NCI-H2196 (cell line): ENCODE data around the gene ABCD3.
"Not testable (repeated sequence)": the region's sequence is repeated elsewhere in the genome, so short reads cannot be mapped to it uniquely, and the experiment has no call there.

Experiments used
- DNase-seq: peaks from one replicate; lab custom pipeline; 2025; ENCODE audit not compliant: unreplicated experiment; lab: John Stamatoyannopoulos, UW

Gene ABCD3

DNA sequence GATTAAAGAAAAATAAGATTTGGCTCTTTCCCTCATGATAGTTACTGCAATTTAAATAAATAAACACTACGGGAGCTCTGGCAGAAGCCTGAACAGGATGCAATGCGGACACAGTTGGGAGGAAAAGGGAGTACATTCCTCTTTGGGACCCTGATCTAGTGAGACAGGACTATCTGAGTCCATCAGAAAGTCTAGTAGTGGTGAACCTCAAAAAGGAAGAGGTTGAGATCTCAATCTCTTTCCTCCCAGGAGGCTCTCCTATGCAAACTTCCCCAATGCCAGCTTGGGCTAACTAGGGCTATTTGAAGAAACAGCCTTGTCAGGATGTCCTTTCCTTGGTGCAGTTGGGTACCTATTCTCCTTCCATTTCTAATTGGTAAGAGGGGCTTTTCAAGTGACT lies 4.9 kb upstream of the ABCD3 start:
- DNase-seq, result no peak

DNA sequence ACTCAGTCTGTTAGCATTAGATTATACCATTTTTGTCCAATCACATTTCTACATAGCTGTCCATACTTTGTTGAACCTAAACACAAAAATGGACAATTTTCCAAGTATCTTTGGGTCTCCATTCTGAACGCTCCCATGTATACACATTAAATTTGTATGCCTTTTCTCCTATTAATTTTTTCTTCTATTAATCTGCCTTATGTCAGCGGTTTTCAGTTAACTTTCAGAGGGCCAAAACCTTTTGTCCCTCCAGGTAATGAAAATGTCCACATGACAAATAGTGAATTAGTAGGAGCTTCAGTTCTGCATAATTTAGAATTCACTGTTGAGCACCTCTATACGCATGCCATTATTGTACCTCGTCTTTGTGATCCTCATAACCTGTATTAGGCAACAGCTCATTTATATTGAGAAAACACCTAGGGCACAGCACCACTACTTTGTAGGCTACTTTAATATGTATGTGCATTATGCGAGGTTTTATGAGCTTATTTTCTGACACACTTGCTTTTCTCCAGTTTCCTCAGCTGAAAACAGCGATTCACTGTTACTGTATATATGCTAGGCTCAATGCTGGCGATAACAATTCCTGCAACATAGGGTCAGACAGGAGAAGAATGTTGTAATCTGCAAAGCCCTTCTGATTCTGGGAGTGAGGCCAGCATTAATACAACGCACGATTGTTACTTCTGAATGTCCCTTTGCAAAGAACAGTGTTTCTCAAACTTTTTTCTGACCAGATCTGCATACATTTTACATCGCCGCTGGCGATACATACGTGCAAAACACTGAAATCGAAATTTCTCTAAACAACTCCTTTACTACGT lies 1.1 kb upstream of the ABCD3 start:
- peak; percentile 22 for DNase-seq

- DNase-seq, result no peak
Observed at GRCh38 chr1:94417728-94417977, 536 bp upstream of the ABCD3 start.

- peak; percentile 32 for DNase-seq
Observed at GRCh38 chr1:94418664-94419655, 771 bp downstream of the ABCD3 start.

- no peak for DNase-seq
Observed at GRCh38 chr1:94422115-94422820, 4.1 kb downstream of the ABCD3 start.

DNA sequence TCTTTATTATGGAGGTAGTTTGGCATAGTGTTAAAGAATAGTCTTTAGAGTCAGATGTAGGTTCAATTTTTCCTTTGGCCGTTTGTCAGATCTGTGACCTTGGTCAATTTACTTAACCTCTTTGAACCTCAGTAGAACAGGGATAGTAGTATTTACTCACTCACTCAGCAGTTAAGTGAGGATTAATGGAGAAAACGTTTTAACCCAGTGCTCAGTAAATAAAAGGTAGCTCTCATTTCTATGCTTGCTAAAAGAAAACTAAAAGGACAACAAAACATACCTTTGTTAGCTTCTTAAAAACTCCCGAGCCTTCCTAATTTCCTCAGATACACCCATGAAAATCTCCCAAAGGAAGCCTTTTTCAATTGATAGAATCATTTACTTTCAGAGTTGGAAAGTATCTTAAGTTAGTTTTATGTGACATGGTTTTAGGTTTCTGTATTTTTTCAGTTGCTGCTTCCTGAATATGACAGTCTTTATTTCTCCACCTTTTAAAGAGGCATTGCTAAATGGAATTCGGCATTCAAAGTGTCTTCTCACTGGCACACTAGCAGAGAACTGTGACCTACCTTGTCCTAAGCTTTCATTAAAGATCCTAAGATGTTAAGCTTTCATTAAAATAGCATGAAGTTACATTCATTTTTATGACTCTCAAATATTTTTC lies 7.8 kb downstream of the ABCD3 start:
- peak; percentile 41 for DNase-seq

GRCh38 chr1:94426485-94426870 lies 8.3 kb downstream of the ABCD3 start:
- not testable (repeated sequence) for DNase-seq

- DNase-seq, result no peak
Observed at GRCh38 chr1:94428441-94428840, 10.3 kb downstream of the ABCD3 start.

DNA sequence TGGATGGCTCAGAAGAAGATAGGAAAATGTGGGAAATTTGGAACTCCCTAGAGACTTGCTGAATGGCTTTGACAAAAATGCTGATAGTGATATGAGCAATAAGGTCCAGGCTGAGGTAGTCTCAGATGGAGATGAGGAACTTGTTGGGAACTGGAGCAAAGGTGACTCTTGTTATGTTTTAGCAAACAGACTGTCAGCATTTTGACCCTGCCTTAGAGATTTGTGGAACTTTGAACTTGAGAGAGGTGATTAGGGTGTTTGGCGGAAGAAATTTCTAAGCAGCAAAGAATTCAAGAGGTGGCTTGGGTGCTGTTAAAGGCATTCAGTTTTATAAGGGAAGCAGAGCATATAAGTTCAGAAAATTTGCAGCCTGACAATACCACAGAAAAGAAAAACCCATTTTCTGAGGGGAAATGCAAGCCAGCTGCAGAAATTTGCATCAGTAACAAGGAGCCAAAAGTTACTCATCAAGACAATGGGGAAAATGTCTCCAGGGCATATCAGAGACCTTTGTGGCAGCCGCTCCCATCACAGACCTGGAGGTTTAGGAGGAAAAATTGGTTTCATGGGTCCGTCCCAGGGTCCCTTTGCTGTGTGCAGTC lies 10.8 kb downstream of the ABCD3 start:
- DNase-seq, result not testable (repeated sequence)

DNA sequence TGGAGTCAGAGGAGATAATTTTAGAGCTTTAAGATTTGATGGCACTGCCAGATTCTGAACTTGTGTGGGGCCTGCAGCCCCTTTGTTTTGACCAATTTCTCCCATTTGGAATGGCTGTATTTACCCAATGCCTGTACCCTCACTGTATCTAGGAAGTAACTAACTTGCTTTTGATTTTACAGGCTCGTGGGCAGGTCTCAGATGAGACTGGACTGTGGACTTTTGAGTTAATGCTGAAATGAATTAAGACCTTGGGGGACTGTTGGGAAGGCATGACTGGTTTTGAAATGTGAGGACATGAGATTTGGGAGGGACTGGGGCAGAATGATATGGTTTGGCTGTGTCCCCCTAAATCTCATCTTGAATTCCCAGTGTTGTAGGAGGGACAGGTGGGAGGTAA lies 11.9 kb downstream of the ABCD3 start:
- DNase-seq, result not testable (repeated sequence)

GRCh38 chr1:94433866-94434265 lies 15.7 kb downstream of the ABCD3 start:
- DNase-seq, result no peak

DNA sequence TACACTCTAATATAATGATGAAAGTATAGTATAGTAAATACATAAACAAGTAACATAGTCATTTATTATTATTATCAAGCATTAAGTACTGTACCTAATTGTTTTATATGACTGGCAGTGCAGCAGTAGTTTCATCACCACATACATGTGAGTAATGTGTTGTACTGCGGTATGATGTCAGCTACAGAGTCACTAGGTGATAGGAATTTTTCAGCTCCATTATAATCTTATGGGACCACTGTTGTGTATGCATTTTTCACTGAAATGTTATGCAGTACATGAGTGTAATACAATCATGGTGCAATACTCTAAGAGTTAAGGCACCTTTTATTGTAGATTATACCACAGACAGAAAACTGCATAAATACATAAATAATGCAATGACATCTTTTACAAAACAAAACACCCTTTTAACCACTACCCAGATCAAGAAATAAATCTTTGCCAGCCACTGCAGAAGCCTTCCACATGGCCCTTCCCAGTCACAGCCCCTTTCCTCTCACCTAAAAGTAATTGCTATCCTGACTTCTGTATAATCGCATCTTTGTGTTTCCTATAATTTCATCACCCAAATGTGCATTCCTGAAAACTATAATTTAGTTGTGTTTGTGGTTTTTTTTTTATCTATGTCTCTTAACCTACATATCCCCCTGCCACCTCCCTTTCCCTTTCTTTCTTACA lies 16.3 kb downstream of the ABCD3 start:
- no peak for DNase-seq

GRCh38 chr1:94438692-94439276 lies 20.6 kb downstream of the ABCD3 start:
- no peak for DNase-seq

- DNase-seq, result no peak
Observed at GRCh38 chr1:94440088-94440487, 21.9 kb downstream of the ABCD3 start.

DNA sequence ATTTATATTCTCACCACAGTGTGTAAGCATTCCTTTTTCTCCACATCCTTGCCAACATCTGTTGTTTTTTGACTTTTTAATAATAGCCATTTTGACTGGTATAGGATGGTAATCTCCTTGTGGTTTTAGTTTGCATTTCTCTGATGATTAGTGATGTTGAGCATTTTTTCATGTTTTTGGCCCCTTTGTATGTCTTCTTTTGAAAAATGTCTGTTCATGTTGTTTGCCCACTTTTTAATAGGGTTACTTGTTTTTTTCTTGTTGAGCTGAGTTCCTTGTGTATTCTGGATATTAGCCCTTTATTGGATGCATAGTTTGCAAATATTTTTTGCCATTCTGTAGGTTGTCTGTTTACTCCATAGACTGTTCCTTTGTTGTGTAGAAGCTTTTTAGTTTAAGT lies 24.9 kb downstream of the ABCD3 start:
- DNase-seq, result not testable (repeated sequence)

DNA sequence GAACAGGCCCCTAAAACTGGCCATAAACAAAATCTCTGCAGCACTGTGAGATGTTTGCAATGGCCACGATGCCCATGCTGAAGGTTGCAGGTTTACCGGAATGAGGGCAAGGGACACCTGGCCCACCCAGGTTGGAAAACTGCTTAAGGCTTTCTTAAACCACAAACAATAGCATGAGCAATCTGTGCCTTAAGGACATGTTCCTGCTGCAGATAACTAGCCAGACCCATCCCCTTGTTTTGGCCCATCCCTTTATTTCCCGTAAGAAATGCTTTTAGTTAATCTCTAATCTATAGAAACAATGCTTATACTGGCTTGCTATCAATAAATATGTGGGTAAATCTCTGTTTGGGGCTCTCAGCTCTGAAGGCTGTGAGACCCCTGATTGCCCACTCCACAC lies 26.6 kb downstream of the ABCD3 start:
- DNase-seq, result not testable (repeated sequence)

DNA sequence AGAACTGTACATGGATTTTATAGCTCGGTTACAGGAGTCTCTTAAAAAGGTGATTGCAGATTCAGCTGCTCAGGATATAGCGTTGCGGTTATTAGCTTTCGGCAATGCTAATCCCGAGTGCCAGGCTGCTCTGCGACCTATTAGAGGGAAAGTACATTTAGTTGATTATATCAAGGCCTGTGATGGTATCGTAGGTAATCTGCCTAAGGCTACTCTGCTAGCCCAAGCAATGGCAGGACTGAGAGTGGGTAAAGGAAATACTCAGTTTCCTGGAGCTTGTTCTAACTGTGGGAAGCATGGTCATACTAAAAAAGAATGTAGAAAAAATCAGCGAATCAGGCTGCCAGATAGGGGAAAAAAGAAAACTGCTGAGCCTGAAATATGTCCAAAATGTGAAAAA lies 27.5 kb downstream of the ABCD3 start:
- DNase-seq, result not testable (repeated sequence)

- not testable (repeated sequence) for DNase-seq
Observed at GRCh38 chr1:94446177-94446576, 28.0 kb downstream of the ABCD3 start.

GRCh38 chr1:94448741-94449140 lies 30.6 kb downstream of the ABCD3 start:
- not testable (repeated sequence) for DNase-seq

DNA sequence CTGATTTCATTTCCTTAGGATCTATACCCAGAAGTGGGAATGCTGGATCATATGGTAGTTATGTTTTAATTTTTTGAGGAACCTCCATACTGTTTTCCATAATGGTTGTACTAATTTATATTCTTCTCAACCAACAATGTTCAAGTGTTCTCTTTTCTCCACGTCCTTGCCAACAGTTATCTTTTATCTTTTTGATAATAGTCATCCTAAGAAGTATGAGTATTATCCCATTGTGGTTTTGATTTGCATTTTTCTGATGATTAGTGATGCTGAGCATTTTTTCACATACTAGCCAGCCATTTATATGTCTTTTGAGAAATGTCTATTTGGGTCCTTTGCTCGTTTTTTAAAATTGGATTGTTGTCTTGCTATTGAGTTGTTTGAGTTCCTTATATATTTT lies 38.5 kb downstream of the ABCD3 start:
- no peak for DNase-seq
